ENCODE results near the gene SWSAP1. TPM values are rescaled to one million over a fixed set of nuclear protein-coding genes. Genes with fewer than 3 reads are reported as not detected.

Gene SWSAP1
- total and polyA plus RNA-seq, 9 of the 15 experiments (the other 6 are each of a cell fraction or from before 2014, with no cell fraction given): 0.18 to 2.8 (median 1.7) TPM

DNA sequence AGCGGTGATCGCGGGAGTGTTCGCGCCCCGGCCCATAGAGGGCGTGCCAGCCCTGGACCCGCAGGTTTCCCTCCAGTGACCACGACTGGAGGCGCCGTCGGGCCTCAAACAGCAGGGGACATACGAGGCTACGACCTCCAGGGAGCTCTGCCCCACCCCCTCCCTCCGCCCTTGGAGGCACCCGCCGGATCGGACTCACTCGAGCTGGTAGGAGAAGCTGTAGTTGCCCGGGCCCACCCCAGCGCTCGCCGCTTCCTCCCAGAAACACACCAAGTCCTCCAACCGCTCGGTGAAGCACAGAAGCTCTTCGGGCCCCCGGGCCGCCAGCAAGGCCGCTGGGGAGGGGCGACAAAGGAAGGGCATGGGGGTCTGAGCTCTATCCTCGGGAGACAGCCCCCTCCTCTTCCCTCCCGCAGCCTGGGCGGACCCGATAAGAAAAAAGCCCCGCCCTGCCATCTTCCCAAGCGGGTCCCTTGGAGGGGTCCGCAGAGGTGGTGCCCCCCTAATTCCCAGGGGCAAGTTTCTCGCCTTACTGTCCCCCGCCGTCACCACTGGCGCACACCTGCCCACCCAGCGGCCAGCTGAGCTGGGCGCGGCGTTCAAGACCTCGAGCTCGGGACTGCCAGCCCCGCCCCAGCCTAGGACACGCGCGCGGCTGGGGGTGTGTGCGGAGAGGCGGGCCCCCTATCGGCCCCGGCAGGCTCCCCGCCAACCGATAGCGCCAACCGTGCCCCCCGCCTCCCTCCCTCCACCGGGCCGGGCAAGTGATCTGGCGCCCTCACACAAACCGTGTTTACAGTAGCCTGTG lies 8.6 kb downstream of the SWSAP1 start (continued):
- TF ChIP-seq ZKSCAN8 (CRISPR knock-in tag; IDR thresholded peaks at IDR 0.05): no peak
- no peak for TF ChIP-seq ZFP36 (IDR thresholded peaks at IDR 0.05; ENCODE audit: low read depth, low read length, partially characterized antibody)
- TF ChIP-seq ZNF12 (CRISPR knock-in tag; IDR thresholded peaks at IDR 0.05): no peak
- TF ChIP-seq, protein P1, sequence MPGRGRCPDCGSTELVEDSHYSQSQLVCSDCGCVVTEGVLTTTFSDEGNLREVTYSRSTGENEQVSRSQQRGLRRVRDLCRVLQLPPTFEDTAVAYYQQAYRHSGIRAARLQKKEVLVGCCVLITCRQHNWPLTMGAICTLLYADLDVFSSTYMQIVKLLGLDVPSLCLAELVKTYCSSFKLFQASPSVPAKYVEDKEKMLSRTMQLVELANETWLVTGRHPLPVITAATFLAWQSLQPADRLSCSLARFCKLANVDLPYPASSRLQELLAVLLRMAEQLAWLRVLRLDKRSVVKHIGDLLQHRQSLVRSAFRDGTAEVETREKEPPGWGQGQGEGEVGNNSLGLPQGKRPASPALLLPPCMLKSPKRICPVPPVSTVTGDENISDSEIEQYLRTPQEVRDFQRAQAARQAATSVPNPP (IDR thresholded peaks at IDR 0.05; ENCODE audit: borderline replicate concordance, insufficient read depth, insufficient read length): no peak
- TF ChIP-seq, protein P2, sequence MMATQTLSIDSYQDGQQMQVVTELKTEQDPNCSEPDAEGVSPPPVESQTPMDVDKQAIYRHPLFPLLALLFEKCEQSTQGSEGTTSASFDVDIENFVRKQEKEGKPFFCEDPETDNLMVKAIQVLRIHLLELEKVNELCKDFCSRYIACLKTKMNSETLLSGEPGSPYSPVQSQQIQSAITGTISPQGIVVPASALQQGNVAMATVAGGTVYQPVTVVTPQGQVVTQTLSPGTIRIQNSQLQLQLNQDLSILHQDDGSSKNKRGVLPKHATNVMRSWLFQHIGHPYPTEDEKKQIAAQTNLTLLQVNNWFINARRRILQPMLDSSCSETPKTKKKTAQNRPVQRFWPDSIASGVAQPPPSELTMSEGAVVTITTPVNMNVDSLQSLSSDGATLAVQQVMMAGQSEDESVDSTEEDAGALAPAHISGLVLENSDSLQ (IDR thresholded peaks at IDR 0.05): no peak
- no peak for TF ChIP-seq KHSRP (IDR thresholded peaks at IDR 0.05)
- no peak for TF ChIP-seq C11orf30 (IDR thresholded peaks at IDR 0.05; ENCODE audit: low read depth)
- peak; percentile 80 for TF ChIP-seq CBFA2T3 (IDR thresholded peaks at IDR 0.05)
- TF ChIP-seq ATF1 (CRISPR knock-in tag; IDR thresholded peaks at IDR 0.05): no peak
- peak; percentile 58 for TF ChIP-seq ATF1 (tag; IDR thresholded peaks at IDR 0.05)
- TF ChIP-seq, protein P3, sequence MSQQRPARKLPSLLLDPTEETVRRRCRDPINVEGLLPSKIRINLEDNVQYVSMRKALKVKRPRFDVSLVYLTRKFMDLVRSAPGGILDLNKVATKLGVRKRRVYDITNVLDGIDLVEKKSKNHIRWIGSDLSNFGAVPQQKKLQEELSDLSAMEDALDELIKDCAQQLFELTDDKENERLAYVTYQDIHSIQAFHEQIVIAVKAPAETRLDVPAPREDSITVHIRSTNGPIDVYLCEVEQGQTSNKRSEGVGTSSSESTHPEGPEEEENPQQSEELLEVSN (IDR thresholded peaks at IDR 0.05; ENCODE audit: borderline replicate concordance in 1 of 2, extremely low read depth in 1 of 2, insufficient read depth in 1 of 2, insufficient read length in 1 of 2, low read depth in 1 of 2, low read length in 1 of 2, poor library complexity in 1 of 2, severe bottlenecking in 1 of 2): peak; percentile 94 to 96
- TF ChIP-seq SMC3 (conservative IDR thresholded peaks at IDR 0.05; ENCODE audit: insufficient read depth, low read depth, low read length): peak; percentile 65
- no peak for TF ChIP-seq RBM34 (IDR thresholded peaks at IDR 0.05; ENCODE audit: borderline replicate concordance, insufficient read depth, low read length)
